NCI-H524 treated with DMSO at 0.1 percent for 48 hours (cell line): ENCODE data around the gene NSDHL.

Experiments used
- DNase-seq: peaks from one replicate; lab custom pipeline; 2025; lab: John Stamatoyannopoulos, UW

Gene NSDHL

DNA sequence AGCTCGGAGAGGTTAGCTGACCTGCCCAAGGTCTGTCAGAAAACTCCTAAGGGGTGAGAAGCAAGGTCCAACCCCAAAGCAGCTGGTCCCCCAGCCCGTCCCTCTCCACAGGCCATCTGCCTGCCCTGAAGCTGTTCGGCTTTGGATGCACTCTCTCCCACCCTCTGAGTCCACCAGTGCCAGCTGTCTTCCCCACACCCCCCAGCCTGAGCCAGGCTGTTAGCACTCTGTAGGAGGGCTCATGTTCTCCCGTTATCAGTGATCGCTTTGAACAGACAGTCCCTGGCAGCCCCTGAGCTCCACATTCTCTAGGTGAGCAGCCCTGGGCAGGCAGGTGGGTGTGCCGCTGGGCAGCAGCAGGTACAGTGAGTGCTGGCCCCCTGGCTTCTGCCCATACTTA lies 83.0 kb downstream of the NSDHL start:
- DNase-seq, result peak; percentile 69

- DNase-seq, result no peak
These were observed 84.8 kb downstream of the NSDHL start for GRCh38 chrX:152915541-152916241.

DNA sequence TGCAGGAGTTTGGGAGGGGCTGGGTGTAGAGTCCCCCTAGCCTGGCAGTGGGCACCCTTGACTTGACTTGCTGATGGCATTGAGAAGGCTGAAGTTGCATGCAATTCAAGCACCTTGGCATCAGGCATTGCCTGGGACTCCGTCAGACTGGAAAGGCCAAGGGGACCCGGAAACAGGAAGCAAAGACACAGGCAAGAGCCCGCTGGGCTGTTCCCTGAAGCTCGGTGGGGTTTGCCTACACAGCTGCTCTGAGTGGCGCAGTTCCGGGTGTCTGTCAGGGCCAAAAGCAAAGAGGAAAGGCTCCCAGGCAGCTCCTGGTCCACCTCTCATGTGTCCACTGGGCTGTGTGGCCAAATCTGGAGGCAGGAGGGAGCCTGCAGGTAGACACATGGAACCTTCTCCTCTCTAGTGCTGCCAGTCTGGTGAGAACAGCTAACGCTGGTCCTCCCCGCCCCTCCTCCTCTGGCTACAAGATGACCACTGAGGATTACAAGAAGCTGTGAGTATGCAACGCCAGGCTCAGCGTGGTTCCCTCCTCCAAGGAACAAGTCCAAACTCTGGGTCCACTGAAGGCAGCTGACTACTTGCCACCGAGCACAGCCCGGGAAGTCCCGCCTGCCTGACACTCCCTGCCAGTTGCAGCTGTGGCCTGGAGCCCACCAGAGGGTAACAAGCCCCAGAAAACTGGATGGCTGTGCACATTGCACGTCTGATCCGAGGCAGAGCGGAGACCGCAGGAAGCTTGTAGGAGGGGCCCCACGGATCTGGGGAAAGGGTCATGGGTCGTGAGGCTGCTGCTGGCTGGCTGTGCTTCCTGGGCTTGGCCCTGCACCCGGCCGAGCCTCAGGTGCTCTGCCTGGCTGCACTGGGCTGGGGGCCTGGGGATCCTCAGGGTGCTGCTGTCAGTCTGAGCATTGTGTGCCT lies 87.1 kb downstream of the NSDHL start:
- DNase-seq, result no peak

DNA sequence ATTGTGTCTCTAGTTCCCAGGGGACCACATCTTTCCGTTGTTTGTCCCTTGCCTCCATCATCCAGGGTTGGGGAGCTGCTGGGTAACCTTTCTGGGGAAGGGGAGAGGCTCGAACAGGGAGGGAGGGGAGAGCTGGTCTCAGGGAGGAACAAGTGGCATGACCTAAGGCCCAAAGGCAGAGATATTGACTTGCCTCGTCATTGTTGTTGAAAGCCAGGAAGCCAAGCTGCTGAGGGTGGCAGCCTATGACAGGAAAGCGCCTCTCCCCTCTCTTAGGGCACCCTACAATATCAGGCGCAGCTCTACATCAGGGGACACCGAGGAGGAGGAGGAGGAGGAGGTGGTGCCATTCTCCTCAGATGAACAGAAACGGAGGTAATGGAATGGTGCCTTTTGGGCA lies 87.8 kb downstream of the NSDHL start:
- DNase-seq, result no peak
